Spinal cord (tissue), 10 donors: ENCODE measurements around the gene GJA9. TPM values are rescaled to one million over a fixed set of nuclear protein-coding genes. Genes with fewer than 3 reads are reported as not detected.

Experiments used
- DNase-seq, 6 donors: peaks; one replicate each; pipeline versions ENCODE4 v3.0.0 to v3.0.0-alpha.2; 2013 to 2015; ENCODE audit warnings: low spot score in 6 of 6, low read depth in 4 of 6
- H3K27ac ChIP-seq: one replicate; pipeline ENCODE4 v1.5.1; 2013; ENCODE audit warnings: low read depth, low read length, control low read depth
- H3K27me3 ChIP-seq: one replicate; pipeline ENCODE4 v1.6.1; 2013; ENCODE audit warnings: low read length; ENCODE audit not compliant: control insufficient read depth, insufficient read depth
- H3K36me3 ChIP-seq: one replicate; pipeline ENCODE4 v1.6.1; 2013; ENCODE audit warnings: low read length; ENCODE audit not compliant: control insufficient read depth, insufficient read depth
- H3K4me1 ChIP-seq: one replicate; pipeline ENCODE4 v1.6.1; 2013; ENCODE audit warnings: low read length; ENCODE audit not compliant: control insufficient read depth, insufficient read depth
- H3K4me3 ChIP-seq: one replicate; pipeline ENCODE4 v1.5.1; 2013; ENCODE audit warnings: low read depth, low read length, control low read depth
- H3K9me3 ChIP-seq: one replicate; pipeline ENCODE4 v1.6.1; 2013; ENCODE audit warnings: low read length; ENCODE audit not compliant: control insufficient read depth, insufficient read depth
- WGBS: methylation state at CpG from one replicate; pipeline ENCODE4 v1.1.5; 2013; ENCODE audit warnings: missing lambda C conversion rate; ENCODE audit not compliant: insufficient coverage; 5-methylcytosine and 5-hydroxymethylcytosine counted together
- long read RNA-seq, 4 donors: transcript quantifications; one replicate each; lab custom pipeline, GENCODE V29; 2026
- polyA plus RNA-seq, 2 donors: library from polyadenylated mRNA; unstranded; fragments of 120-200 nt; gene quantifications; one replicate each; pipeline ENCODE4 v1.2.1, GENCODE V29; 2013; ENCODE audit not compliant: insufficient read length in 2 of 2
- total RNA-seq, 2 donors: library from RNA; depleted of rRNA in 1 of 2; stranded (reverse); fragments of 120-200 nt in 1 of 2; fragments of >200 nt in 1 of 2; gene quantifications; one replicate each; pipeline versions ENCODE4 v1.2.3 to v1.2.4, GENCODE V29; 2013 to 2014
- donor health status: healthy.

Gene GJA9
- total RNA-seq: not detected
- 1 to 10 TPM in 1 of 2 donors, under 1 TPM in 1; 0.16 to 1.0 TPM for polyA plus RNA-seq
- long read RNA-seq, donor 1: 0 reads
- long read RNA-seq, donor 2: 0 reads
- long read RNA-seq, donor 3: 0 reads
- long read RNA-seq, donor 4: 0 reads

- Histone ChIP-seq H3K36me3 (no peaks in the 10 kb centered on the region), H3K4me1 (no peaks in the 10 kb centered on the region), H3K9me3 (no peaks in the 10 kb centered on the region), H3K4me3 (no peak within 1 kb of the TSS), H3K27ac (no peak within 1 kb of the TSS), H3K27me3 (no peaks in the 10 kb centered on the region)
- no peak for DNase-seq
Observed at GRCh38 chr1:38881487-38881886, at the start of gene GJA9. GJA9 (minus strand) TSS chr1:38881587; CDS start chr1:38876098, 5,489 bp downstream.

GRCh38 chr1:38929476-38929875, 48.1 kb upstream of the GJA9 start:
- Histone ChIP-seq H3K4me3 (no peak overlapping the region), H3K36me3 (no peaks in the 10 kb centered on the region), H3K27me3 (no peaks in the 10 kb centered on the region), H3K27ac (peak overlapping the region; percentile 10), H3K4me1 (peaks cover 13% of the 10 kb centered on the region), H3K9me3 (no peaks in the 10 kb centered on the region)
- WGBS: no CpG with 5 or more reads among the region's 6 CpGs
- peak in 5 of 6 donors; percentile 11 to 75 (median 39) for DNase-seq

DNA sequence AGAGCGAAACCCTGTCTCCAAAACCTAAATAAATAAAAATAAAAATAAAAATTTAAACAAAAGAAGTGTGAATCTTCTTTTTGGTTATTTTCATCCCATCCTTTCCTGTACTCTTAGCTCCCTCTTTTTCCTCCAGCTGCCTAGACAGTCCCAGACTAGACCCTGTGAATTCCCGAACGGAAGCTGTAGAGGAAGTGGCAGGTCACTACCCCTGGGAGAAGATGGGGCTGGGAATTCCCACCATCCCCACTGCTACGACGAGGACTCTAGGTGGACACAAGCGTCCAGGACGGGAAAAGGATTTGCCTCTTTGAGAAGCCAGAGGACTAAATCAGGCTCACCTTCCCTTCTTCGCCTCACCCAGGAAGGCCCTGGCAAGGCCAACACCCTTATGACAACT, 47.7 kb upstream of the GJA9 start:
- H3K9me3 ChIP-seq: no peaks in the 10 kb centered on the region
- H3K36me3 ChIP-seq: no peaks in the 10 kb centered on the region
- H3K4me3 ChIP-seq: no peak overlapping the region
- H3K27me3 ChIP-seq: no peaks in the 10 kb centered on the region
- H3K27ac ChIP-seq: no peak overlapping the region
- DNase-seq: no peak
- H3K4me1 ChIP-seq: peaks cover 13% of the 10 kb centered on the region
- WGBS: 57% methylated on average over 2 of the region's 8 CpGs

GRCh38 chr1:38926091-38926490, 44.7 kb upstream of the GJA9 start:
- 89% methylated on average over 3 of the region's 3 CpGs for WGBS
- H3K27me3 ChIP-seq: no peaks in the 10 kb centered on the region
- H3K36me3 ChIP-seq: no peaks in the 10 kb centered on the region
- no peak overlapping the region for H3K27ac ChIP-seq
- DNase-seq: no peak
- H3K9me3 ChIP-seq: no peaks in the 10 kb centered on the region
- peaks cover 13% of the 10 kb centered on the region for H3K4me1 ChIP-seq
- H3K4me3 ChIP-seq: no peak overlapping the region

- Histone ChIP-seq H3K9me3 (no peaks in the 10 kb centered on the region), H3K4me3 (no peak overlapping the region), H3K27me3 (no peaks in the 10 kb centered on the region), H3K36me3 (no peaks in the 10 kb centered on the region), H3K27ac (no peak overlapping the region), H3K4me1 (peaks cover 13% of the 10 kb centered on the region)
- 100% methylated on average over 1 of the region's 2 CpGs for WGBS
- DNase-seq: no peak
Observed at GRCh38 chr1:38925391-38925790, 44.0 kb upstream of the GJA9 start.

DNA sequence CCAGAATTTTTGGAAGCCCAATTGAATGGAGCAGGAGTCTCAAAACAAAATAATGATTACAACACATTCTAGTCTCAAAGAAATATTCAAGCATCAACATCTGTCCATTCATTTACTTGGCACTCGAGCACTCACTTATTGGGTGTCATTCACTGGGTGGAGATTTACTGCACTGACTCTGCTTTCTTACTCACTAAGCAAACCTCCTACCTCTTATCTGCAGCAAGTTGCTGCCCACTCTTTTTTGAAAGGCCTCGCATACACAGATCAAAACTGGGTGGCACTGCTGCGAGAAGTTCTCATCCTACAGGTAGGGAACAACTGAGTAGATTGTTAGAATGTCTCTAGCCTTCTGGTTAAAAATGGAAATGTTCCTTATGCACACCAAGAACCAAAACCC, 42.2 kb upstream of the GJA9 start:
- Histone ChIP-seq H3K36me3 (no peaks in the 10 kb centered on the region), H3K27ac (no peak overlapping the region), H3K4me3 (no peak overlapping the region), H3K4me1 (no peaks in the 10 kb centered on the region), H3K27me3 (no peaks in the 10 kb centered on the region), H3K9me3 (no peaks in the 10 kb centered on the region)
- WGBS: 100% methylated on average over 1 of the region's 3 CpGs
- no peak for DNase-seq

- Histone ChIP-seq H3K9me3 (no peaks in the 10 kb centered on the region), H3K27ac (no peak overlapping the region), H3K27me3 (no peaks in the 10 kb centered on the region), H3K36me3 (no peaks in the 10 kb centered on the region), H3K4me3 (no peak overlapping the region), H3K4me1 (no peaks in the 10 kb centered on the region)
- WGBS: no CpG with 5 or more reads among the region's 3 CpGs
- peak in 1 of 6 donors; percentile 3 for DNase-seq
Observed at GRCh38 chr1:38919130-38919529, 37.7 kb upstream of the GJA9 start.

- 73% methylated on average over 4 of the region's 5 CpGs for WGBS
- DNase-seq: no peak
- no peaks in the 10 kb centered on the region for H3K9me3 ChIP-seq
- H3K4me3 ChIP-seq: no peak overlapping the region
- H3K27me3 ChIP-seq: no peaks in the 10 kb centered on the region
- no peaks in the 10 kb centered on the region for H3K4me1 ChIP-seq
- H3K36me3 ChIP-seq: peaks cover 2% of the 10 kb centered on the region
- no peak overlapping the region for H3K27ac ChIP-seq
Observed at GRCh38 chr1:38918568-38918967, 37.2 kb upstream of the GJA9 start.

GRCh38 chr1:38917772-38918171, 36.4 kb upstream of the GJA9 start:
- H3K9me3 ChIP-seq: no peaks in the 10 kb centered on the region
- H3K4me1 ChIP-seq: no peaks in the 10 kb centered on the region
- H3K4me3 ChIP-seq: no peak overlapping the region
- WGBS: no CpG with 5 or more reads among the region's 1 CpG
- DNase-seq: no peak
- H3K36me3 ChIP-seq: peaks cover 4% of the 10 kb centered on the region
- no peaks in the 10 kb centered on the region for H3K27me3 ChIP-seq
- H3K27ac ChIP-seq: no peak overlapping the region

DNA sequence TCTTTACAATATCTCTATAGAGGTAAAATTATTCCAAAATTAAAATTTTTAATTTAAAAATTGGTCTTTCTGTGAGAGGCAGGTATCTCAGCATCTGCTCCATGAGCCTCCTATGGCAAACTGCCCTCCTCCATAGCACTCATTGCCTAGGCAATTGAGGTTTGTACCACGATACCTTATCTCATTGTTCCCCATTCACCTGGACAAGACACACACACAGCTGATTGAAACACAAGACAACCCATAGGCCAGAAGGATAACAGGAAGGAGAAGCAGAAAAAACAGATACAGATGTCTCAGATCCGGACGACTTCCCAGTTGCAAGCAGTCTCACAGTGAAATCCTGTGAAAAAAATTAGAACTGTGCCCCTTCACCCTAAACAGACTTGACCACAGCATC, 36.0 kb upstream of the GJA9 start:
- WGBS: 92% methylated on average over 3 of the region's 3 CpGs
- Histone ChIP-seq H3K27ac (no peak overlapping the region), H3K27me3 (no peaks in the 10 kb centered on the region), H3K9me3 (no peaks in the 10 kb centered on the region), H3K4me1 (no peaks in the 10 kb centered on the region), H3K4me3 (no peak overlapping the region), H3K36me3 (peaks cover 4% of the 10 kb centered on the region)
- no peak for DNase-seq
